ENCODE measurements around the gene CDH6.

Gene CDH6

GRCh38 chr5:31193591-31194467 lies at the start of gene CDH6:
Gene CDH6 (plus strand): TSS chr5:31193686. CDS start chr5:31267474, 73,788 bp downstream.
- no peak for DNase-seq (ENCODE audit: low read depth in 3 of 3)

- no peak for DNase-seq (ENCODE audit: low read depth in 3 of 3)
Observed at GRCh38 chr5:31144364-31144763, 49.1 kb upstream of the CDH6 start.

GRCh38 chr5:31148959-31149475 lies 44.5 kb upstream of the CDH6 start:
- no peak for DNase-seq (ENCODE audit: low read depth in 3 of 3)

GRCh38 chr5:31153521-31153920 lies 40.0 kb upstream of the CDH6 start:
- no peak for DNase-seq (ENCODE audit: low read depth in 3 of 3)

- DNase-seq (ENCODE audit: low read depth in 3 of 3): no peak
Observed at GRCh38 chr5:31156631-31157160, 36.8 kb upstream of the CDH6 start.

- no peak for DNase-seq (ENCODE audit: low read depth in 3 of 3)
Observed at GRCh38 chr5:31157720-31158119, 35.8 kb upstream of the CDH6 start.

- DNase-seq (ENCODE audit: low read depth in 3 of 3): no peak
Observed at GRCh38 chr5:31158686-31159085, 34.8 kb upstream of the CDH6 start.

- no peak for DNase-seq (ENCODE audit: low read depth in 3 of 3)
Observed at GRCh38 chr5:31161781-31162181, 31.7 kb upstream of the CDH6 start.

GRCh38 chr5:31165729-31166128 lies 27.8 kb upstream of the CDH6 start:
- no peak for DNase-seq (ENCODE audit: low read depth in 3 of 3)

GRCh38 chr5:31169379-31169778 lies 24.1 kb upstream of the CDH6 start:
- DNase-seq (ENCODE audit: low read depth in 3 of 3): no peak

- no peak for DNase-seq (ENCODE audit: low read depth in 3 of 3)
Observed at GRCh38 chr5:31172881-31173280, 20.6 kb upstream of the CDH6 start.

- DNase-seq (ENCODE audit: low read depth in 3 of 3): no peak
Observed at GRCh38 chr5:31173614-31174013, 19.9 kb upstream of the CDH6 start.

GRCh38 chr5:31181376-31181987 lies 12.0 kb upstream of the CDH6 start:
- no peak for DNase-seq (ENCODE audit: low read depth in 3 of 3)

- DNase-seq (ENCODE audit: low read depth in 3 of 3): no peak
Observed at GRCh38 chr5:31182136-31182535, 11.3 kb upstream of the CDH6 start.

GRCh38 chr5:31185951-31186350 lies 7.5 kb upstream of the CDH6 start:
- DNase-seq (ENCODE audit: low read depth in 3 of 3): no peak

GRCh38 chr5:31186672-31187267 lies 6.7 kb upstream of the CDH6 start:
- no peak for DNase-seq (ENCODE audit: low read depth in 3 of 3)

- DNase-seq (ENCODE audit: low read depth in 3 of 3): no peak
Observed at GRCh38 chr5:31187591-31187990, 5.9 kb upstream of the CDH6 start.

- no peak for DNase-seq (ENCODE audit: low read depth in 3 of 3)
Observed at GRCh38 chr5:31192442-31192841, 1.0 kb upstream of the CDH6 start.

- no peak for DNase-seq (ENCODE audit: low read depth in 3 of 3)
Observed at GRCh38 chr5:31193116-31193515, 370 bp upstream of the CDH6 start.

GRCh38 chr5:31194468-31194813 lies 955 bp downstream of the CDH6 start:
- DNase-seq (ENCODE audit: low read depth in 3 of 3): no peak

- DNase-seq (ENCODE audit: low read depth in 3 of 3): no peak
Observed at GRCh38 chr5:31194892-31195555, 1.5 kb downstream of the CDH6 start.

- no peak for DNase-seq (ENCODE audit: low read depth in 3 of 3)
Observed at GRCh38 chr5:31196309-31196708, 2.8 kb downstream of the CDH6 start.
